NCI-H128 (cell line): ENCODE results near the gene DCX.
A peak's percentile ranks its signal among the peaks of the same experiment; 100 is the strongest.

Experiments
- DNase-seq: peaks from one replicate; lab custom pipeline; 2025; ENCODE audit not compliant: unreplicated experiment; lab: John Stamatoyannopoulos, UW

Gene DCX

GRCh38 chrX:111318901-111319300 lies 93.1 kb downstream of the DCX start:
- no peak for DNase-seq

- DNase-seq = no peak
Observed at GRCh38 chrX:111309083-111309482, 102.9 kb downstream of the DCX start.

- DNase-seq = no peak
Observed at GRCh38 chrX:111308039-111308438, 104.0 kb downstream of the DCX start.

GRCh38 chrX:111302284-111302683 lies 109.7 kb downstream of the DCX start:
- no peak for DNase-seq

- no peak for DNase-seq
Observed at GRCh38 chrX:111288841-111289240, 123.2 kb downstream of the DCX start.

GRCh38 chrX:111284631-111285293 lies 127.2 kb downstream of the DCX start:
- DNase-seq = no peak

- DNase-seq = no peak
Observed at GRCh38 chrX:111283446-111283845, 128.5 kb downstream of the DCX start.

GRCh38 chrX:111282991-111283390 lies 129.0 kb downstream of the DCX start:
- DNase-seq = no peak

- no peak for DNase-seq
Observed at GRCh38 chrX:111282139-111282538, 129.9 kb downstream of the DCX start.

GRCh38 chrX:111270339-111270738 lies 141.7 kb downstream of the DCX start, which contains the start of gene CAPN6:
Gene CAPN6, minus strand, starts transcription at chrX:111270483. Its CDS starts 6,547 bp downstream, at chrX:111263936.
- no peak for DNase-seq

- DNase-seq = no peak
Observed at GRCh38 chrX:111268506-111268905, 143.5 kb downstream of the DCX start.

GRCh38 chrX:111265486-111265885 lies 146.5 kb downstream of the DCX start:
- no peak for DNase-seq

GRCh38 chrX:111264385-111264784 lies 147.6 kb downstream of the DCX start:
- DNase-seq = no peak

GRCh38 chrX:111262086-111262485 lies 149.9 kb downstream of the DCX start:
- DNase-seq = no peak

- DNase-seq = no peak
Observed at GRCh38 chrX:111260451-111260850, 151.5 kb downstream of the DCX start.

- DNase-seq = no peak
Observed at GRCh38 chrX:111259559-111259958, 152.4 kb downstream of the DCX start.

GRCh38 chrX:111257733-111258132 lies 154.3 kb downstream of the DCX start:
- DNase-seq = no peak

- DNase-seq = no peak
Observed at GRCh38 chrX:111254896-111255693, 156.9 kb downstream of the DCX start.

- peak; percentile 22 for DNase-seq
Observed at GRCh38 chrX:111244235-111244750, 167.7 kb downstream of the DCX start.
